GM18511 (cell line): ENCODE measurements around the gene DRAXIN.

Experiments
- ATAC-seq: cut with Tn5 transposase; IDR thresholded peaks from one replicate; pipeline ENCODE4 v1.9.1; 2021; ENCODE audit warnings: mild to moderate bottlenecking, moderate library complexity; ENCODE audit not compliant: unreplicated experiment

Gene DRAXIN

GRCh38 chr1:11707621-11708276 lies 16.2 kb downstream of the DRAXIN start:
- ATAC-seq: no peak

GRCh38 chr1:11708554-11709350 lies 17.2 kb downstream of the DRAXIN start:
- no peak for ATAC-seq

GRCh38 chr1:11711490-11711889 lies 20.0 kb downstream of the DRAXIN start:
- no peak for ATAC-seq

GRCh38 chr1:11712285-11712684 lies 20.8 kb downstream of the DRAXIN start:
- no peak for ATAC-seq

GRCh38 chr1:11713095-11713494 lies 21.6 kb downstream of the DRAXIN start:
- no peak for ATAC-seq

GRCh38 chr1:11714831-11715575 lies 23.5 kb downstream of the DRAXIN start:
- no peak for ATAC-seq

GRCh38 chr1:11719313-11720032 lies 28.0 kb downstream of the DRAXIN start:
- ATAC-seq: peak; percentile 69

- no peak for ATAC-seq
Measured at GRCh38 chr1:11720033-11720376, 28.5 kb downstream of the DRAXIN start.

- ATAC-seq: no peak
Measured at GRCh38 chr1:11720525-11720924, 29.0 kb downstream of the DRAXIN start.

- ATAC-seq: no peak
Measured at GRCh38 chr1:11721311-11721710, 29.8 kb downstream of the DRAXIN start.

GRCh38 chr1:11722538-11722937 lies 31.0 kb downstream of the DRAXIN start:
- no peak for ATAC-seq

- no peak for ATAC-seq
Measured at GRCh38 chr1:11725616-11726015, 34.1 kb downstream of the DRAXIN start.

- ATAC-seq: no peak
Measured at GRCh38 chr1:11727119-11727518, 35.6 kb downstream of the DRAXIN start.

- no peak for ATAC-seq
Measured at GRCh38 chr1:11728126-11728806, 36.8 kb downstream of the DRAXIN start.

GRCh38 chr1:11729155-11729497 lies 37.6 kb downstream of the DRAXIN start:
- no peak for ATAC-seq

- no peak for ATAC-seq
Measured at GRCh38 chr1:11729498-11730428, 38.3 kb downstream of the DRAXIN start.

- peak; percentile 48 for ATAC-seq
Measured at GRCh38 chr1:11730429-11730891, 39.0 kb downstream of the DRAXIN start.

- no peak for ATAC-seq
Measured at GRCh38 chr1:11731691-11732283, 40.3 kb downstream of the DRAXIN start.

GRCh38 chr1:11733306-11733705 lies 41.8 kb downstream of the DRAXIN start:
- no peak for ATAC-seq
